ENCODE results near the gene IFNL2. TPM values are rescaled to one million over a fixed set of nuclear protein-coding genes. Genes with fewer than 3 reads are reported as not detected.

The IFNL2 gene
- total RNA-seq, 1 experiment from 2014 or later: 0.33 TPM

GRCh38 chr19:39246951-39247669, 21.1 kb upstream of the IFNL2 start:
- no peak for TF ChIP-seq POLR2AphosphoS5 (IDR thresholded peaks at IDR 0.05; ENCODE audit: low read depth, low read length)
- no peak for TF ChIP-seq SIN3A (IDR thresholded peaks at IDR 0.05; ENCODE audit: borderline replicate concordance, insufficient read depth, low read depth, low read length)
- TF ChIP-seq, protein P1, sequence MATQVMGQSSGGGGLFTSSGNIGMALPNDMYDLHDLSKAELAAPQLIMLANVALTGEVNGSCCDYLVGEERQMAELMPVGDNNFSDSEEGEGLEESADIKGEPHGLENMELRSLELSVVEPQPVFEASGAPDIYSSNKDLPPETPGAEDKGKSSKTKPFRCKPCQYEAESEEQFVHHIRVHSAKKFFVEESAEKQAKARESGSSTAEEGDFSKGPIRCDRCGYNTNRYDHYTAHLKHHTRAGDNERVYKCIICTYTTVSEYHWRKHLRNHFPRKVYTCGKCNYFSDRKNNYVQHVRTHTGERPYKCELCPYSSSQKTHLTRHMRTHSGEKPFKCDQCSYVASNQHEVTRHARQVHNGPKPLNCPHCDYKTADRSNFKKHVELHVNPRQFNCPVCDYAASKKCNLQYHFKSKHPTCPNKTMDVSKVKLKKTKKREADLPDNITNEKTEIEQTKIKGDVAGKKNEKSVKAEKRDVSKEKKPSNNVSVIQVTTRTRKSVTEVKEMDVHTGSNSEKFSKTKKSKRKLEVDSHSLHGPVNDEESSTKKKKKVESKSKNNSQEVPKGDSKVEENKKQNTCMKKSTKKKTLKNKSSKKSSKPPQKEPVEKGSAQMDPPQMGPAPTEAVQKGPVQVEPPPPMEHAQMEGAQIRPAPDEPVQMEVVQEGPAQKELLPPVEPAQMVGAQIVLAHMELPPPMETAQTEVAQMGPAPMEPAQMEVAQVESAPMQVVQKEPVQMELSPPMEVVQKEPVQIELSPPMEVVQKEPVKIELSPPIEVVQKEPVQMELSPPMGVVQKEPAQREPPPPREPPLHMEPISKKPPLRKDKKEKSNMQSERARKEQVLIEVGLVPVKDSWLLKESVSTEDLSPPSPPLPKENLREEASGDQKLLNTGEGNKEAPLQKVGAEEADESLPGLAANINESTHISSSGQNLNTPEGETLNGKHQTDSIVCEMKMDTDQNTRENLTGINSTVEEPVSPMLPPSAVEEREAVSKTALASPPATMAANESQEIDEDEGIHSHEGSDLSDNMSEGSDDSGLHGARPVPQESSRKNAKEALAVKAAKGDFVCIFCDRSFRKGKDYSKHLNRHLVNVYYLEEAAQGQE (IDR thresholded peaks at IDR 0.05; ENCODE audit: insufficient read depth in 1 of 2, low read depth in 2 of 2, low read length in 1 of 2): no peak
- TF ChIP-seq, protein P2, sequence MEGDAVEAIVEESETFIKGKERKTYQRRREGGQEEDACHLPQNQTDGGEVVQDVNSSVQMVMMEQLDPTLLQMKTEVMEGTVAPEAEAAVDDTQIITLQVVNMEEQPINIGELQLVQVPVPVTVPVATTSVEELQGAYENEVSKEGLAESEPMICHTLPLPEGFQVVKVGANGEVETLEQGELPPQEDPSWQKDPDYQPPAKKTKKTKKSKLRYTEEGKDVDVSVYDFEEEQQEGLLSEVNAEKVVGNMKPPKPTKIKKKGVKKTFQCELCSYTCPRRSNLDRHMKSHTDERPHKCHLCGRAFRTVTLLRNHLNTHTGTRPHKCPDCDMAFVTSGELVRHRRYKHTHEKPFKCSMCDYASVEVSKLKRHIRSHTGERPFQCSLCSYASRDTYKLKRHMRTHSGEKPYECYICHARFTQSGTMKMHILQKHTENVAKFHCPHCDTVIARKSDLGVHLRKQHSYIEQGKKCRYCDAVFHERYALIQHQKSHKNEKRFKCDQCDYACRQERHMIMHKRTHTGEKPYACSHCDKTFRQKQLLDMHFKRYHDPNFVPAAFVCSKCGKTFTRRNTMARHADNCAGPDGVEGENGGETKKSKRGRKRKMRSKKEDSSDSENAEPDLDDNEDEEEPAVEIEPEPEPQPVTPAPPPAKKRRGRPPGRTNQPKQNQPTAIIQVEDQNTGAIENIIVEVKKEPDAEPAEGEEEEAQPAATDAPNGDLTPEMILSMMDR (IDR thresholded peaks at IDR 0.05): no peak
- TF ChIP-seq TCF7L2 (IDR thresholded peaks at IDR 0.05; ENCODE audit: low read depth, low read length): no peak
- Histone ChIP-seq H3K36me3 (ENCODE audit: control insufficient read depth, insufficient read depth, low read length) (no peaks in the 10 kb centered on the region), H3K4me1 (ENCODE audit: control insufficient read depth, insufficient read depth, low read length) (no peaks in the 10 kb centered on the region), H3K27ac (ENCODE audit: low read length) (no peak overlapping the region), H3K27me3 (ENCODE audit: control insufficient read depth, insufficient read depth, low read length) (peaks cover 3% of the 10 kb centered on the region; the same call in 1 of the 2 replicates), H3K9me3 (ENCODE audit: control insufficient read depth, insufficient read depth, low read depth, low read length) (no peaks in the 10 kb centered on the region), H3K4me3 (ENCODE audit: low read depth in 2 of 2, low read length in 2 of 2) (no peak overlapping the region)
- intact Hi-C loops (cut with micrococcal nuclease; ENCODE audit: unreplicated experiment) (no loop called here), in situ Hi-C loops (cut with HindIII; ENCODE audit: low pct_unique_long_range_greater_than_20kb, low sequenced_read_pairs) (no loop called here)
- ChIA-PET POLR2A (interaction anchor here (0.6 kb wide), 1 partner anchor 845 kb away, joined by 4 read pairs; no protein-coding TSS in a partner anchor), CTCF (interaction anchor here (0.6 kb wide), 1 partner anchor 339 kb away, joined by 3 read pairs; no protein-coding TSS in a partner anchor)
- ATAC-seq (peak; percentile 14; the same call in 1 of the 2 replicates), DNase-seq (ENCODE audit: low read depth, low spot score) (no peak)
- no TSS peak for BruUV-seq (replicated peaks)

- Histone ChIP-seq H3K27ac (ENCODE audit: low read length) (no peak overlapping the region), H3K36me3 (ENCODE audit: control insufficient read depth, insufficient read depth, low read length) (no peaks in the 10 kb centered on the region), H3K9me3 (ENCODE audit: control insufficient read depth, insufficient read depth, low read depth, low read length) (no peaks in the 10 kb centered on the region), H3K4me3 (ENCODE audit: low read depth in 2 of 2, low read length in 2 of 2) (no peak overlapping the region), H3K4me1 (ENCODE audit: control insufficient read depth, insufficient read depth, low read length) (no peaks in the 10 kb centered on the region), H3K27me3 (ENCODE audit: control insufficient read depth, insufficient read depth, low read length) (peaks cover 6% of the 10 kb centered on the region; the same call in 1 of the 2 replicates)
- in situ Hi-C loops (cut with HindIII; ENCODE audit: low pct_unique_long_range_greater_than_20kb, low sequenced_read_pairs) (no loop called here), intact Hi-C loops (cut with micrococcal nuclease; ENCODE audit: unreplicated experiment) (no loop called here)
- TF ChIP-seq SIN3A (IDR thresholded peaks at IDR 0.05; ENCODE audit: borderline replicate concordance, insufficient read depth, low read depth, low read length): no peak
- no peak for TF ChIP-seq TCF7L2 (IDR thresholded peaks at IDR 0.05; ENCODE audit: low read depth, low read length)
- no peak for TF ChIP-seq POLR2AphosphoS5 (IDR thresholded peaks at IDR 0.05; ENCODE audit: low read depth, low read length)
- TF ChIP-seq, protein P2 (IDR thresholded peaks at IDR 0.05): no peak
- TF ChIP-seq, protein P1 (IDR thresholded peaks at IDR 0.05; ENCODE audit: insufficient read depth in 1 of 2, low read depth in 2 of 2, low read length in 1 of 2): no peak
- POLR2A ChIA-PET: no interaction called here
- CTCF ChIA-PET: interaction anchor here (0.6 kb wide), 1 partner anchor 74 kb away, joined by 3 read pairs; no protein-coding TSS in a partner anchor
- ATAC-seq: no peak
- DNase-seq (ENCODE audit: low read depth, low spot score): no peak
- no TSS peak for BruUV-seq (replicated peaks)
Observed at GRCh38 chr19:39247701-39248664, 20.2 kb upstream of the IFNL2 start.
